Fibroblast of pulmonary artery (primary cell): ENCODE measurements around the gene TRPM4.
"Not testable (repeated sequence)": the region's sequence is repeated elsewhere in the genome, so short reads cannot be mapped to it uniquely, and the experiment has no call there.

Experiments
- DNase-seq: peaks from one replicate; pipeline ENCODE4 v3.0.0-alpha.2; 2010; ENCODE audit warnings: low read depth
- H3K4me3 ChIP-seq: replicated peaks from 2 replicates; pipeline ENCODE4 v1.5.1; 2011; ENCODE audit warnings: low read depth, mild to moderate bottlenecking, control low read depth, low read length, moderate library complexity
- TF ChIP-seq, protein P1 (sequence below): IDR thresholded peaks from 2 replicates; pipeline ENCODE4 v1.5.1; 2011; ENCODE audit warnings: mild to moderate bottlenecking, control low read depth, low read length, inconsistent platforms; ENCODE audit errors: missing control alignments

Gene TRPM4

DNA sequence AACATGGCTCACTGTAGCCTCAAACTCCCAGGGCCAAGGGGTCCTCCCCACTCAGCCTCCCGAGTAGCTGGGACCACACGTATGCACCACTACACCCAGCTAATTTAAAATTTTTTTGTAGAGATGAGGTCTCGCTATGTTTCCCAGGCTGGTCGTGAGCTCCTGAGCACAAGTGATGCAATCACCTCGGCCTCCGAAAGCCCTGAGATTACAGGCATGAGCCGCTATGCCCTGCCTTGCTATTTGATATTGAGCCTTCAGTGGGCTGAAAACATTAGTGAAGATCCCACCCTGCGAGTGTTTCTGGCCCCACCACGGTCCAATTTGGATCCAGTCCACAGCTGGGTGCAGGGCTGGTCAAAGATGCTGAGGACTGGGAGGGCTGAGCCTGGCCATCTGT lies 65.9 kb downstream of the TRPM4 start:
- no peak overlapping the region for H3K4me3 ChIP-seq
- DNase-seq = no peak
- TF ChIP-seq, protein P1, sequence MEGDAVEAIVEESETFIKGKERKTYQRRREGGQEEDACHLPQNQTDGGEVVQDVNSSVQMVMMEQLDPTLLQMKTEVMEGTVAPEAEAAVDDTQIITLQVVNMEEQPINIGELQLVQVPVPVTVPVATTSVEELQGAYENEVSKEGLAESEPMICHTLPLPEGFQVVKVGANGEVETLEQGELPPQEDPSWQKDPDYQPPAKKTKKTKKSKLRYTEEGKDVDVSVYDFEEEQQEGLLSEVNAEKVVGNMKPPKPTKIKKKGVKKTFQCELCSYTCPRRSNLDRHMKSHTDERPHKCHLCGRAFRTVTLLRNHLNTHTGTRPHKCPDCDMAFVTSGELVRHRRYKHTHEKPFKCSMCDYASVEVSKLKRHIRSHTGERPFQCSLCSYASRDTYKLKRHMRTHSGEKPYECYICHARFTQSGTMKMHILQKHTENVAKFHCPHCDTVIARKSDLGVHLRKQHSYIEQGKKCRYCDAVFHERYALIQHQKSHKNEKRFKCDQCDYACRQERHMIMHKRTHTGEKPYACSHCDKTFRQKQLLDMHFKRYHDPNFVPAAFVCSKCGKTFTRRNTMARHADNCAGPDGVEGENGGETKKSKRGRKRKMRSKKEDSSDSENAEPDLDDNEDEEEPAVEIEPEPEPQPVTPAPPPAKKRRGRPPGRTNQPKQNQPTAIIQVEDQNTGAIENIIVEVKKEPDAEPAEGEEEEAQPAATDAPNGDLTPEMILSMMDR = no peak

DNA sequence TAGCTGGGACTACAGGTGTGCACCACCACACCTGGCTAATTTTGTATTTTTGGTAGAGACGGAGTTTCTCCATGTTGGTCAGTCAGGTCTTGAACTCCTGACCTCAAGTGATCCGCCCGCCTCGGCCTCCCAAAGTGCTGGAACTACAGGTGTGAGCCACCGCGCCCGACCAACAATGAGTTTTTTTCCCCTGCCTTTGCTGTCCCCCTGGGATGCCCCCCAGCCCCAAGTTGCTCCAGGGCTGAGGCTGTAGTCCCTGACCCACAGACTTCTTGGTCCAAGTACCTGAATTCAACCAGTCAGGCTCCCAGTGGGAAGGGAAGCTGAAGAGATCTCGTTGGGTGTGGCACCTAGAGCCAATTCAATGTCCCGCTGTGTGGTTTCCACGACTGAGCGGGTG lies 66.8 kb downstream of the TRPM4 start:
- DNase-seq, H3K4me3 ChIP-seq: not testable (repeated sequence)

DNA sequence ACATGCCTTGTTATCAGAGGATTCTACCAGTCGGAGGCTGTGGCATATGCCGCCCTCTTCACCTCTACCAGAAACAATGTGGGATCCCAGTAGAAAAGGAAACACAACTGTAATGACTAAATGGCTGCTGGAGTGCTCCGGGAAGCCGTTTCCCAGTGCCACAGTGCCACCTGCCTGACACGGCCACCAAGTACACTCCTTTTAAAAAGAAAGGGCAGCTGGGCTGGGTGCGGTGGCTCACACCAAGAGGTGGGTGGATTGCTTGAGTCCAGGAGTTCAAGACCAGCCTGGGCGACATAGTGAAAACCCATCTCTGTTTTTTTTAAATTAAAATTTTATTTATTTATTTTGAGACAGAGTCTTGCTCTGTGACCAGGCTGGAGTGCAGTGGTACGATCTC lies 67.3 kb downstream of the TRPM4 start:
- no peak overlapping the region for H3K4me3 ChIP-seq
- TF ChIP-seq, protein P1 = peak; percentile 36
- DNase-seq = peak; percentile 67

DNA sequence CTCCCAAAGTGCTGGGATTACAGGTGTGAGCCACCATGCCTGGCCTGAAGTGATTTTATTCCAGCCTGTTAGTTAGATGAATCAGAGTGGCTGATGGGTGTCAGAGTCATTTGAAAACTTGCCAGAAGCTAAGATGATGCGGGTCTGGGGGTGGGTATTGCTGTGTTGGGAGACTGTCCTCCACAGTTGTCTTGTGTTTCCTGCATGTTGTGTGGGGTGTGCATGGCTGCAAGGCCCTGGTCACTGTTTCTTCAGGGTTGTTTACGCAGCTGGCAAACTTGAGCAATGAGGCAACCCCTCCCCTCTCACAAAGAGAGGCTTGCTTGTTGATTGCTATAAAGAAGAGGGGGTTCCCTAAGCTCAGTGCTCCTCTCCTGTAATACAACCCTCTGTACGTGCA lies 71.8 kb downstream of the TRPM4 start:
- TF ChIP-seq, protein P1 = no peak
- DNase-seq = no peak

DNA sequence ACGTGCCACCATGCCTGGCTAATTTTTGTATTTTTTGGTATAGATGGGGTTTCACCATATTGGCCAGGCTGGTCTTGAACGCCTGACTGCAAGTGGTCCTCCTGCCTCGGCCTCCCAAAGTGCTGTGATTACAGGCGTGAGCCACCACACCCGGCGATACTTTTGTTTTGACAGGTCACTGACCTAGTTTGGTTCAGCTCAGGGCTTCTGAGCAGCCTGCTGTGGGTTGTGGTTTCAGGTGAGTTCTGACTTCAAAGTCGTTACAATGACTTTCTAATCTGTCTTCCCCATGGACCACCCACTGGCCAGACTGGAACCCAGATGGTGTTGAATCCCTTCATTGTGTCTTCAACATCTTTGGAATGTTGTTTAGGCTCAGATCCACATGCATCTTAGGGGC lies 73.8 kb downstream of the TRPM4 start:
- no peak for DNase-seq

More for the DNA sequence above, 71.8 kb downstream of the TRPM4 start:
- no peak overlapping the region for H3K4me3 ChIP-seq

DNA sequence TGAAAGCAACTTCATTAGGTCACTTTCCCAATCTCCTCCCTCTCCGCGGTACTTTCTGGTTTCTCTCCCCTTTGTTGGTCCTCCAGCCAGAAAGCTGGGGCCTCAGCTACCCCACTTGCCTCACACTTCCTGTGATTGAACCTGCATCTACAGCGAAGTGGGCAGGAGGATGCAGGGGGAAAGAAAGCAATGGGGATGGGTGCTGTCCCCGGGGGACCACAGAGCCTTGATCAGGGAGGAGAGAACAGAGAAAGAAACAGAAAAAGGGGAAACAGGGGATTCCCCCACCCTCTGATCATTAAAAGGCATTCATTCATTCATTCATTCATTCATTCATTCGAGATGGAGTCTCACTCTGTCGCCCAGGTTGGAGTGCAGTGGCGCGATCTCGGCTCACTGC lies 74.2 kb downstream of the TRPM4 start:
- no peak overlapping the region for H3K4me3 ChIP-seq
- TF ChIP-seq, protein P1 = no peak
- DNase-seq = no peak

More for the DNA sequence above, 73.8 kb downstream of the TRPM4 start:
- TF ChIP-seq, protein P1 = no peak
- H3K4me3 ChIP-seq = no peak overlapping the region

DNA sequence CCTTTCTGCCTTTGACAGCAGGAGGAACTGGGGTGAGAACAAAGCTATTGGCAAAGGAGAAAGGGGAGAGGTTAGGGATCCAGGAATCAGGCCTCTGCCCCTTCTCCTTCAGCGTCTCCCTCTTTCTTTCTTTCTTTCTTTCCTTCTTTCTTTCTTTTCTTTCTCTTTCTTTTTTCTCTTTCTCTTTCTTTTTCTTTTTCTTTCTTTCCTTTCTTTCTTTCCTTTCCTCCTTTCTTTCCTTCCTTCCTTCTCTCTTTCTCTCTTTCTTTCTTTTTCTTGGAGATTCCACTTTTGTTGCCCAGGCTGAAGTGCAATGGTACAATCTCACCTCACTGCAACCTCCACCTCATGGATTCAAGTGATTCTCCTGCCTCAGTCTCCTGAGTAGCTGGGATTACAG lies 75.6 kb downstream of the TRPM4 start:
- H3K4me3 ChIP-seq = no peak overlapping the region
- TF ChIP-seq, protein P1 = no peak
- DNase-seq = no peak
